ENCODE measurements around the gene RAB14. TPM values are rescaled to one million over a fixed set of nuclear protein-coding genes. Genes with fewer than 3 reads are reported as not detected.

Gene RAB14
- total RNA-seq, 1 donor from 2014 or later = 63.8 TPM

- intact Hi-C loops (cut with micrococcal nuclease) = no loop called here
- CTCF ChIA-PET = no interaction called here
- H3K4me1 Mint-ChIP-seq = peaks cover 71% of the 10 kb centered on the region
- no peaks in the 10 kb centered on the region for H3K27me3 Mint-ChIP-seq
- ATAC-seq (ENCODE audit: low read depth) = no peak
- TF ChIP-seq CTCF (IDR thresholded peaks at IDR 0.05) = no peak
- H3K36me3 Mint-ChIP-seq (ENCODE audit: low read depth) = peaks cover 60% of the 10 kb centered on the region
- no peak overlapping the region for H3K4me3 Mint-ChIP-seq
- peak overlapping the region; percentile 18 for H3K27ac Mint-ChIP-seq
- DNase-seq = no peak
- no peaks in the 10 kb centered on the region for H3K9me3 Mint-ChIP-seq
- POLR2A ChIA-PET = interaction anchor here (0.5 to 1.6 kb wide), 2 partner anchors 10 to 12 kb away, joined by 3 to 5 read pairs; no protein-coding TSS in a partner anchor
Observed at GRCh38 chr9:121189006-121189405, 12.7 kb downstream of the RAB14 start.

GRCh38 chr9:121187636-121188305, 13.9 kb downstream of the RAB14 start:
- H3K9me3 Mint-ChIP-seq = no peaks in the 10 kb centered on the region
- ChIA-PET CTCF (interaction anchor here (0.9 kb wide), 1 partner anchor 16 kb away, joined by 3 read pairs; no protein-coding TSS in a partner anchor), POLR2A (interaction anchor here (1.6 kb wide), 1 partner anchor 12 kb away, joined by 5 read pairs; no protein-coding TSS in a partner anchor)
- H3K27ac Mint-ChIP-seq = no peak overlapping the region
- no peaks in the 10 kb centered on the region for H3K27me3 Mint-ChIP-seq
- peaks cover 74% of the 10 kb centered on the region for H3K4me1 Mint-ChIP-seq
- ATAC-seq (ENCODE audit: low read depth) (no peak), DNase-seq (no peak)
- no peak overlapping the region for H3K4me3 Mint-ChIP-seq
- peaks cover 71% of the 10 kb centered on the region for H3K36me3 Mint-ChIP-seq (ENCODE audit: low read depth)
- no peak for TF ChIP-seq CTCF (IDR thresholded peaks at IDR 0.05)
- intact Hi-C loops (cut with micrococcal nuclease) = no loop called here

GRCh38 chr9:121185774-121186403, 15.8 kb downstream of the RAB14 start:
- peaks cover 70% of the 10 kb centered on the region for H3K4me1 Mint-ChIP-seq
- ChIA-PET POLR2A (interaction anchor here (0.5 to 3.4 kb wide), 3 partner anchors 14 to 172 kb away, joined by 3 to 36 read pairs (median 9); partner anchors contain the start of gene RAB14), CTCF (interaction anchor here (1.0 to 1.4 kb wide), 3 partner anchors 13 to 65 kb away, joined by 4 read pairs; no protein-coding TSS in a partner anchor)
- intact Hi-C loops (cut with micrococcal nuclease) = loop anchor here (1.0 to 2.0 kb wide), 3 partner anchors 8 to 25 kb away; partner anchors contain the start of gene RAB14
- DNase-seq = no peak
- H3K36me3 Mint-ChIP-seq (ENCODE audit: low read depth) = peaks cover 77% of the 10 kb centered on the region
- ATAC-seq (ENCODE audit: low read depth) = peak; percentile 22
- TF ChIP-seq CTCF (IDR thresholded peaks at IDR 0.05) = no peak
- H3K27ac Mint-ChIP-seq = peak overlapping the region; percentile 62
- H3K4me3 Mint-ChIP-seq = peak overlapping the region; percentile 6
- H3K27me3 Mint-ChIP-seq = no peaks in the 10 kb centered on the region
- H3K9me3 Mint-ChIP-seq = no peaks in the 10 kb centered on the region

- Mint-ChIP-seq H3K36me3 (ENCODE audit: low read depth) (peaks cover 75% of the 10 kb centered on the region), H3K9me3 (no peaks in the 10 kb centered on the region), H3K4me1 (peaks cover 66% of the 10 kb centered on the region), H3K4me3 (no peak overlapping the region), H3K27ac (peak overlapping the region; percentile 62), H3K27me3 (no peaks in the 10 kb centered on the region)
- DNase-seq (no peak), ATAC-seq (ENCODE audit: low read depth) (peak; percentile 51)
- no peak for TF ChIP-seq CTCF (IDR thresholded peaks at IDR 0.05)
- intact Hi-C loops (cut with micrococcal nuclease) = loop anchor here (1.0 to 2.0 kb wide), 3 partner anchors 9 to 24 kb away; partner anchors contain the start of gene RAB14
- POLR2A ChIA-PET = interaction anchor here (3.3 to 3.4 kb wide), 2 partner anchors 15 to 22 kb away, joined by 9 to 36 read pairs; partner anchors contain the start of gene RAB14
- CTCF ChIA-PET = interaction anchor here (1.0 to 1.4 kb wide), 3 partner anchors 13 to 64 kb away, joined by 4 read pairs; no protein-coding TSS in a partner anchor
Observed at GRCh38 chr9:121185178-121185745, 16.4 kb downstream of the RAB14 start.
